ENCODE measurements around the gene ABHD17A.

ABHD17A gene

GRCh38 chr19:1839658-1840540 is 45.4 kb downstream of the ABHD17A start:
- no peak for DNase-seq (ENCODE audit: low read depth)

- DNase-seq (ENCODE audit: low read depth), result no peak
These were observed 47.6 kb downstream of the ABHD17A start for GRCh38 chr19:1837625-1838105.

GRCh38 chr19:1837222-1837565 is 48.1 kb downstream of the ABHD17A start:
- no peak for DNase-seq (ENCODE audit: low read depth)

GRCh38 chr19:1836458-1837221 is 48.7 kb downstream of the ABHD17A start:
- DNase-seq (ENCODE audit: low read depth), result no peak

GRCh38 chr19:1833540-1833939 is 51.8 kb downstream of the ABHD17A start:
- no peak for DNase-seq (ENCODE audit: low read depth)

- no peak for DNase-seq (ENCODE audit: low read depth)
These were observed 53.1 kb downstream of the ABHD17A start for GRCh38 chr19:1832046-1832663.

GRCh38 chr19:1830978-1831377 is 54.3 kb downstream of the ABHD17A start:
- no peak for DNase-seq (ENCODE audit: low read depth)

- DNase-seq (ENCODE audit: low read depth), result no peak
These were observed 54.7 kb downstream of the ABHD17A start for GRCh38 chr19:1830568-1830967.

- DNase-seq (ENCODE audit: low read depth), result no peak
These were observed 55.3 kb downstream of the ABHD17A start for GRCh38 chr19:1829958-1830357.

- no peak for DNase-seq (ENCODE audit: low read depth)
These were observed 56.7 kb downstream of the ABHD17A start for GRCh38 chr19:1828279-1829238.

GRCh38 chr19:1827566-1828278 is 57.6 kb downstream of the ABHD17A start:
- DNase-seq (ENCODE audit: low read depth), result no peak

Measured in stimulated activated CD8-positive, alpha-beta memory T cell treated with anti-CD3 and anti-CD28 coated beads, Interleukin-15, amount 100 ng/mL, for 24 hours (primary cell).